GM18868 (cell line): ENCODE data around the gene SLC38A9.
"Not testable (repeated sequence)": the region's sequence is repeated elsewhere in the genome, so short reads cannot be mapped to it uniquely, and the experiment has no call there.

Experiments
- ATAC-seq: cut with Tn5 transposase; IDR thresholded peaks from one replicate; pipeline ENCODE4 v1.9.1; 2021; ENCODE audit warnings: mild to moderate bottlenecking, moderate library complexity; ENCODE audit not compliant: unreplicated experiment

Gene SLC38A9

DNA sequence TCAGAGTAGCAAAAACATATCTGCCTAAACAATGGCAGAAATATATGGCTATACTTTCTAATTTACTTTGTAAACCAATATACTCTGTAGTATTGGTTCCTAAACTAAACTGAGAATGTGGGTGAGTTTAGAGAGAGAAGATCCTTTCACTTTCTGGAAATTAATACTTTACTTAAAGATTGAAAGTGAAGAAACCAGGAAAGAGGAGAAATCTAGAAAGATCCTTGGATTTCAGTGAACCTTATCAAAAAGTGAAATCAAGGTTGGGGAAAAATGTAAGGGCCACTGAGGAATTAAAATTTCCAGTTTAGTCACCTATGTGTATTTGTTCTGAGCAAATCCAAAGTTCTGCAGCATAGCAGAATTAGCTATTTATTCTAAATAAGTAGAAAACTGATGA is 5.9 kb downstream of the SLC38A9 start:
- no peak for ATAC-seq

DNA sequence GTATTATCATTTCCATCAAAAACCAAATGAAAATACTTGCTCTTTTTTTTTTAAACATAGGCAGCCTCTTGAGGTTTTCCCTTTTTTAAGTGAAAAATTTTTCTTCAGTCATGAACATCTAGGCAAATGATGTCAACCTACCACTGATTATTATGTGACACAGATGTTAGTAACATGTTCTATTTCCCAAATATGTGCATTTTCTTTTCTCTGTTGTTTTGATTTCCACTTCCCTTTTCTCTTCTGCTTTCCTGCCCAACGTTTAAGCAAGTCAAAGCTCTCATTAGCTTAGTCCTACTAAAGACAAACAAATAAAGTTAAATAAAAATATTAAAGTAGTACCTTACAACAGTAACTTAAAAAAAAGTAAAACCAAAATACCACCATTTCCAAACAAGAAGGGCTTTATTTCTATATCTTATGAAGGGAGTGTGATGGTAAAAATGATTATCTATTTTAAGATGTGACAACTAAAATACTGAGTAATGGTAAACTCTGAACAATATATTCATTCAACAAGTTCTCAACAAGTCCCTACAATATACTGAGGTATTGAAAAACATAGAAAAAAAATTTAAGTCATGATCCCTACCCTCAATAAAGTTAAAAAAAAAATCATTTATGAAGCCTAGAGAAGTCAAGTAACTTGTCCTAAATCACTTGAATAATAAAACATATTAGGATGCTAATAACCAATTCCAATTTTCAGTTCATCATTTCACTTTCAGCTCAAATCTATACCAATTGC is 9.4 kb downstream of the SLC38A9 start:
- ATAC-seq, result peak; percentile 46

DNA sequence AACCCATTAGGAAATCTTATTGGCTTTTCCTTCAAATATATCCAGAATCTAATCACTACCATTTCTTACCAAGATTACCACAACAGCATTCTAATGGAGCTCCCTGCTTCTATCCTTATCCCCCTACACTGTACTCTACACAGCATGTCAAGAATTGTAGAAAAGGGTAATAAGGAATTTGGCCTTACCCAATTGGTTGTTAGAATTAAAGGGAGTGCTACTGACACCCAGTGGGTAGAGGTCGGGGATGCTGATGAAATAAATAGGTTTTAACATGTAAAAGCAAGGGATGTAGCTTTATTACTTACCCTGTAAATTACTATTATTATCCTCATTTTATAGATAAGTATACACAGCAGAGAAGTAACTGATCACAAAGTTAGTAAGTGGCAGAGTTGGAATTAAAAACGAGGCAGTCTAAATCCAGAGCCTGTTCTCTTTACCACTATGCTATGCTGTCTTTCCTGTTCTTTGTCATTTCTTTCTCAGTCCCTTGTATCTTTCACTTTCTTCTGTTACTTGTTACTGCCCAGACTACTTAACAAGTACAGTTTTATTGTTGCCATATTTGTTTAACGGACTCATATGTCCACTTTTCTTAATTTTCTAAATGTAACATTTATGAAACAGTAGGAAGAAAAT is 10.5 kb downstream of the SLC38A9 start:
- no peak for ATAC-seq

DNA sequence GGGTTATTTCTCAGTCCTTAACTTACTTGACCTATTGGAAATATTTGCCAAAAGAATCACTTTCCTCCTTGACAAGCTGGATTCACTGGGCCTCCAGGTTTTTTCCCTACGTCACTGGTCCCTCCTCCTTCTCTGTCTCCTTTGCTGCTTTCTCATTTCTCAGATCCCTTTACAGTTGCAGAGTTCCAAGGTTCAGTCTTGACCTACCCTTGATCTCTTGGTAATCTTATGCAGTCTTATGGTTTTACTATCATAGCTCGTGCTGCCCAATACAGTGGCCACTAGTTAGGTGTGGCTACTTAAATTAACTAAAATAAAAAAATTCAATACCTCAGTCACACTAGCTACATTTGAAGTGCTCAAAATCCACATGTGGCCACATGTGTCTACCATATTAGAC is 11.4 kb downstream of the SLC38A9 start:
- no peak for ATAC-seq

- peak; percentile 80 for ATAC-seq
These were observed 13.0 kb downstream of the SLC38A9 start for GRCh38 chr5:55699041-55699688.

DNA sequence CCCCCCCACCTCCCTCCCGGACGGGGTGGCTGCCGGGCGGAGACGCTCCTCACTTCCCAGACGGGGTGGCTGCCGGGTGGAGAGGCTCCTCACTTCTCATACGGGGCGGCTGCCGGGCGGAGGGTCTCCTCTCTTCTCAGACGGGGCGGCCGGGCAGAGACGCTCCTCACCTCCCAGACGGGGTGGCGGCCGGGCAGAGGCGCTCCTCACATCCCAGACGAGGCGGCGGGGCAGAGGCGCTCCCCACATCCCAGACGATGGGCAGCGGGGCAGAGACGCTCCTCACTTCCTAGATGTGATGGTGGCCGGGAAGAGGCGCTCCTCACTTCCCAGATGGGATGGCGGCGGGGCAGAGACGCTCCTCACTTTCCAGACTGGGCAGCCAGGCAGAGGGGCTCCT is 15.4 kb downstream of the SLC38A9 start:
- ATAC-seq, result not testable (repeated sequence)

GRCh38 chr5:55694152-55694830 is 17.8 kb downstream of the SLC38A9 start:
- ATAC-seq, result no peak

- no peak for ATAC-seq
These were observed 19.6 kb downstream of the SLC38A9 start for GRCh38 chr5:55692509-55692908.

- ATAC-seq, result no peak
These were observed 20.1 kb downstream of the SLC38A9 start for GRCh38 chr5:55692106-55692417.

- peak; percentile 47 for ATAC-seq
These were observed 20.6 kb downstream of the SLC38A9 start for GRCh38 chr5:55691265-55692105.

GRCh38 chr5:55682071-55682470 is 30.1 kb downstream of the SLC38A9 start:
- ATAC-seq, result no peak

DNA sequence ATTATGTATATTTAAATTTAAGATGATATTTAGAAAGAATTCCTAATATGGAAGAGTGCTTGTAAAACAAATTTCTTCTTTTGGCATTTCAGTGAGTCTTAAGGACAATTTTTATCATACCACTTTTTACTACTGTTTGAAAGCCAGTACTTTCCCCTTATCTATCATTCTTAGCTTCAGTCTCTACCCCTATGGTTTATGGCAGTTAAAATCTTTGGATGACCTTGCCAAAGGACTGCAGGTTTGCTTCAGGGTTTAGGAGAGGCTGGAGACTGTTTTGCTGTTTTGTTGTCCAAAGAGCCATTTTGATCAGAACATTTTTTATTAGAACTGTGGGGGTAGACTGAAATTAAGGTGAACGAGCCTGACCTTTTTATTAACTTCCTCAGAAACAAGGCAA is 30.8 kb downstream of the SLC38A9 start:
- ATAC-seq, result no peak

GRCh38 chr5:55680353-55680752 is 31.8 kb downstream of the SLC38A9 start:
- ATAC-seq, result no peak

DNA sequence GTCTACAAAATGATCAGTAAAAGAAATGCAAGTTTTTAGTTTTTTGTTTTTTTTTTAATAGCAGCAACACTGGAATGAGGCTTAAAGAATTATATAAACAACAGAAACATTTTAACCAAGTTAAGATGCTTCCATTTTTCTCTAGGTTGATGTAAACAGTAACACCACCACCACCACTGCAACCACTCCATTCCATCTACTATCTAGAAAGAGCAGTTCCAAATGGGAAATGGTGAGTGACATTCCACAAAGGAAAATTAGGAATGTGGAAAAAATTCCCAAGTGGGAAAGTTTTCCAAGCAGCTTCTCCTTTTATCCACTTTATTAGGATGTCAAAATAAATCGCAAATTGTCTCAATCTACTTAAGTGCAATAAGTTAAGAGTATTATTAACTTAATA is 32.6 kb downstream of the SLC38A9 start:
- ATAC-seq, result no peak

- no peak for ATAC-seq
These were observed 37.0 kb downstream of the SLC38A9 start for GRCh38 chr5:55675119-55675518.

- ATAC-seq, result no peak
These were observed 37.8 kb downstream of the SLC38A9 start for GRCh38 chr5:55674340-55674739.

GRCh38 chr5:55672477-55672911 is 39.6 kb downstream of the SLC38A9 start:
- ATAC-seq, result no peak

DNA sequence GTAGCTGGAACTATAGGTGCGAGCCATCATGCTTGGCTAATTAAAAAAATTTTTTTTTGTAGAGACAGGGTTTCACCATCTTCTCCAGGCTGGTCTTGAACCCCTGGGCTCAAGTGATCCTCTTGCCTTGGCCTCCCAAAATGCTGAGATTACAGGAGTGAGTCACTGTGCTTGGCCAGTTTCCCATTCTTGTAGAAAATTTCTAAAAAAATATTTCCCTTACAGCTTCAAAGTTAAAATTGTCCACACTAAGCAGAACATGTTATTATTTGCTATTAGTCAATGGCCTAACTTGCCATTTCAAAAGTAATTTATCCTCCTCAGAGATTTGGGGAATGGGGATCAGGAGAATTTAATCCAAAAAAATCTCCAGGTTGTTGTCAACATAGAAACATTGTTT is 40.1 kb downstream of the SLC38A9 start:
- ATAC-seq, result no peak

DNA sequence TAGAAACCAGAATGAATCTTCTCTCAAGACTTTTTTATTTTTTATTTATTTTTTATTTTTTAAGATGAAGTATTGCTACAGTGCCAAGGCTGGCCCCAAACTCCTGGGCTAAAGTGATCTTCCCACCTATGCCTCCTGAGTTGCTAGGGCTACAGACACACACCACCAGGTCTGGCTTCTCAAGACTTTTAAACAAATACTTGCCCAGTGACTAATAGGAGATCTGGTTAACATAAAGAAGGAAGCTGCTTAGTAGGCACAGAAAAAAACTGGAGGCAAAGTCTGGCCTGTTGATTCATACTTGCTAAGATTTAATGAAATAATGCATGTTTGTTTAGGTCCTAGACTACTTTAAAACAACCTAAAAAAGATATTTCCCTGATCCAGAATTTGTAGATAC is 43.8 kb downstream of the SLC38A9 start:
- ATAC-seq, result peak; percentile 77

- no peak for ATAC-seq
These were observed 44.2 kb downstream of the SLC38A9 start for GRCh38 chr5:55667938-55668337.

- ATAC-seq, result no peak
These were observed 47.1 kb downstream of the SLC38A9 start for GRCh38 chr5:55665065-55665464.
